Adrenal gland (tissue), 5 donors: ENCODE data around the gene PDIA5.

Experiments used
- POLR2A ChIP-seq, 2 donors: fragments of 450-650 bp; IDR thresholded peaks; one replicate each; pipeline ENCODE4 v1.6.1; 2017; ENCODE audit warnings: antibody characterized with exemption in 2 of 2, mild to moderate bottlenecking in 2 of 2, moderate library complexity in 1 of 2
- TF ChIP-seq, protein P1 (sequence below), 6 experiments: fragments of 450-650 bp in 4 of 6; fragments of 200-600 bp in 2 of 6; sonication (generic) in 1 of 6; IDR thresholded peaks; 1 replicate in 5 of 6; 2 replicates in 1 of 6; pipeline versions ENCODE4 v1.5.1 to v1.8.0; 2016 to 2021; ENCODE audit warnings: antibody characterized with exemption in 6 of 6, mild to moderate bottlenecking in 2 of 6, moderate library complexity in 1 of 6
- donor health status: DM: no; HTN: no; CAD: no.

GRCh38 chr3:123119388-123119787, 52.6 kb downstream of the PDIA5 start:
- TF ChIP-seq, protein P1, sequence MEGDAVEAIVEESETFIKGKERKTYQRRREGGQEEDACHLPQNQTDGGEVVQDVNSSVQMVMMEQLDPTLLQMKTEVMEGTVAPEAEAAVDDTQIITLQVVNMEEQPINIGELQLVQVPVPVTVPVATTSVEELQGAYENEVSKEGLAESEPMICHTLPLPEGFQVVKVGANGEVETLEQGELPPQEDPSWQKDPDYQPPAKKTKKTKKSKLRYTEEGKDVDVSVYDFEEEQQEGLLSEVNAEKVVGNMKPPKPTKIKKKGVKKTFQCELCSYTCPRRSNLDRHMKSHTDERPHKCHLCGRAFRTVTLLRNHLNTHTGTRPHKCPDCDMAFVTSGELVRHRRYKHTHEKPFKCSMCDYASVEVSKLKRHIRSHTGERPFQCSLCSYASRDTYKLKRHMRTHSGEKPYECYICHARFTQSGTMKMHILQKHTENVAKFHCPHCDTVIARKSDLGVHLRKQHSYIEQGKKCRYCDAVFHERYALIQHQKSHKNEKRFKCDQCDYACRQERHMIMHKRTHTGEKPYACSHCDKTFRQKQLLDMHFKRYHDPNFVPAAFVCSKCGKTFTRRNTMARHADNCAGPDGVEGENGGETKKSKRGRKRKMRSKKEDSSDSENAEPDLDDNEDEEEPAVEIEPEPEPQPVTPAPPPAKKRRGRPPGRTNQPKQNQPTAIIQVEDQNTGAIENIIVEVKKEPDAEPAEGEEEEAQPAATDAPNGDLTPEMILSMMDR (IDR thresholded peaks at IDR 0.05), result no peak
- TF ChIP-seq POLR2A (IDR thresholded peaks at IDR 0.05), result no peak
